Airway epithelial cell (primary cell): ENCODE data around the gene AOC2. TPM values are rescaled to one million over a fixed set of nuclear protein-coding genes. Genes with fewer than 3 reads are reported as not detected.

ENCODE experiments used
- total RNA-seq: library from RNA; depleted of rRNA; stranded (reverse); fragments of >200 nt; gene quantifications from 2 replicates; pipeline ENCODE4 v1.2.3, GENCODE V29; 2015

The AOC2 gene
- 0.14 and 0.92 TPM in 2 replicates for total RNA-seq

GRCh38 chr17:42844271-42844670, at the start of gene AOC2:
TSS of gene AOC2 (plus strand) at chr17:42844580. CDS start at chr17:42844627, 47 bp downstream.

DNA sequence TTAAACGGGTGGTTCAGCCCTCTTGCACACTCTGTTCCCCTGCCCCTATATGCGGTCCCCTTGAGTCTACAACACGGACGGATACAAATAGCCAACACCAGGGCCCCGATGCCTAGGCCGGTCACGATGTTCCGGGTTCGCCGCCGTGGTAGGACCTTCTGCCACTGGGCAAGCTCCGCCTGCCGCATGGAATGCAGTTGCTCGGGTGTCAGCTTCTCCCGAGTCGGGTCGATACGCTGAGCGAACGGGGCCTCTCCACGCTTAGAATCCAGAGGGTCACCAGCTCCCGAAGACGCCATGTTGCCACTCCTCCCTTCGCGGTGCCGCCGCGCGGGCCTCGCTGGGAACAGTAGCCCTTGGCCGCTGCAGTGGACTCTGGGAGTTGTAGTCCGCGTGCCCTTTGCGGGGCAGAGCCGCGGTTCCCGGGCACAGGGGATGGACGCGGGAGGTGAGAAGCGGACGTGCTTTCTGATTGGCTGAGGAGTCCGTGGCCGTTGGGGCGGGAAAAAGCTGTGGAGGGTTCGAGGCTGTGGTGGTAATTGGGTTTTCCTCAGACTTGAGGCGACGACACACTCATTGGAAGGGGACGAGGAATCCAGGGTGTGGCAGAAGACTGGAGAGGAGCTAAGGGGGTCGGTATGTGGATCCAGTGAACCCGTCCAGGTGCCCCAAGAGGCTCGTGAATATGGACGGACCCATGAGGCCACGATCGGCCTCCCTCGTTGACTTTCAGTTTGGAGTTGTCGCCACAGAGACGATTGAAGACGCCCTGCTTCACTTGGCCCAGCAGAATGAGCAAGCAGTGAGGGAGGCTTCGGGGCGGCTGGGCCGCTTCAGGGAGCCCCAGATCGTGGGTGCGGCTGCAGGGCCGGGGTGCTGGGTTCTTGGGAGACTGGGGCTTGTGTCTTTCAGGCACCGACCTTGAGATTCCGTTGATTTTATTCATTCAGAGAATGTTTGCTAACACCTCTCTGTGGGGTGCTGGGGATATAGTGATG, 45.7 kb upstream of the AOC2 start, which contains the start of the genes CNTD1 and COA3:
TSS of gene CNTD1 (plus strand) at position 479 of the 998 bp plus-strand sequence. CDS start at position 686, 207 bp downstream.
TSS of gene COA3 (minus strand) at position 322 of the 998 bp plus-strand sequence. CDS start at position 299, 23 bp downstream.

GRCh38 chr17:42832934-42833766, 11.2 kb upstream of the AOC2 start, which contains the start of gene PSME3:
TSS of gene PSME3 (plus strand) at chr17:42833397. CDS start at chr17:42833632, 235 bp downstream.

DNA sequence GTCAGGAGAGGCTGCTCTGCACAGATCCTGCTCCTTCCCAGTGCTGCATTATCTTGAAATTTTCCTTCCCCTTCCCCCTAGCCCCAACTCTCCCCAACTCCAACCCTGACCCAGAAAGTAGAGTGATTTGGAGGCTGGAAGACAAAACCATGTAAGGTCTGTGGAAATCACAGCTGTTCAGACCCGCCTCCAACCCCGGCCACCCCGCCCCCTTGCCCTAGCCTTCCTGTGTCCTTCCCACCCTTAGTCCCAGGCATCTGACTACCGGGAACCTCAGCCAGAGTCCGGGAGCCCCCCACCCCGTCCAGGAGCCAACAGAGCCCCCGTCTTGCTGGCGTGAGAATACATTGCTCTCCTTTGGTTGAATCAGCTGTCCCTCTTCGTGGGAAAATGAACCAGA, 6.6 kb downstream of the AOC2 start, which contains the start of gene AOC3:
TSS of gene AOC3 (plus strand) at position 246 of the 400 bp plus-strand sequence. CDS start at position 391, 145 bp downstream.

Other genes starting within 250 kb of the AOC2 start
- gene RETREG3, start 235.2 kb upstream of the AOC2 start, total RNA-seq, result 47.0 and 57.5 TPM in 2 replicates
- 90.4 and 130 TPM in 2 replicates for gene TUBG1, start 234.9 kb upstream of the AOC2 start, total RNA-seq
- 8.5 and 9.0 TPM in 2 replicates for gene TUBG2, start 185.3 kb upstream of the AOC2 start, total RNA-seq
- gene PLEKHH3, start 167.6 kb upstream of the AOC2 start, total RNA-seq, result 49.8 and 55.3 TPM in 2 replicates
- 0.19 and 0.28 TPM in 2 replicates for gene CCR10, start 162.7 kb upstream of the AOC2 start, total RNA-seq
- 4.1 and 4.2 TPM in 2 replicates for gene CNTNAP1, start 162.0 kb upstream of the AOC2 start, total RNA-seq
- gene EZH1, start 99.5 kb upstream of the AOC2 start, total RNA-seq, result 9.0 and 10.4 TPM in 2 replicates
- 0.49 TPM in 1 of 2 replicates, not detected in the other for gene RAMP2, start 83.4 kb upstream of the AOC2 start, total RNA-seq
- 98.8 and 108 TPM in 2 replicates for gene VPS25, start 71.1 kb upstream of the AOC2 start, total RNA-seq
- gene WNK4, start 64.0 kb upstream of the AOC2 start, total RNA-seq, result 0.09 TPM in 1 of 2 replicates, not detected in the other
- 78.8 and 81.6 TPM in 2 replicates for gene COA3, start 45.9 kb upstream of the AOC2 start, total RNA-seq
- 0.07 TPM in 1 of 2 replicates, not detected in the other for gene CNTD1, start 45.7 kb upstream of the AOC2 start, total RNA-seq
- 76.7 and 84.6 TPM in 2 replicates for gene BECN1, start 20.3 kb upstream of the AOC2 start, total RNA-seq
- 122 and 130 TPM in 2 replicates for gene PSME3, start 11.2 kb upstream of the AOC2 start, total RNA-seq
- gene AOC3, start 6.6 kb downstream of the AOC2 start, total RNA-seq, result under 0.01 and 0.07 TPM in 2 replicates
- gene G6PC1, start 56.2 kb downstream of the AOC2 start, total RNA-seq, result not detected in 2 replicates
- 29.7 and 38.9 TPM in 2 replicates for gene AARSD1, start 119.9 kb downstream of the AOC2 start, total RNA-seq
- gene PTGES3L, start 135.5 kb downstream of the AOC2 start, total RNA-seq, result 0.28 and 0.49 TPM in 2 replicates
- 8.7 and 12.2 TPM in 2 replicates for gene RUNDC1, start 136.0 kb downstream of the AOC2 start, total RNA-seq
- 1,265 and 2,388 TPM in 2 replicates for gene RPL27, start 153.8 kb downstream of the AOC2 start, total RNA-seq
- 3.0 and 4.9 TPM in 2 replicates for gene IFI35, start 162.2 kb downstream of the AOC2 start, total RNA-seq
- gene VAT1, start 177.8 kb downstream of the AOC2 start, total RNA-seq, result 96.8 and 127 TPM in 2 replicates
- under 0.01 and 0.21 TPM in 2 replicates for gene RND2, start 180.7 kb downstream of the AOC2 start, total RNA-seq